ENCODE data around the gene TMEM232.

The TMEM232 gene

DNA sequence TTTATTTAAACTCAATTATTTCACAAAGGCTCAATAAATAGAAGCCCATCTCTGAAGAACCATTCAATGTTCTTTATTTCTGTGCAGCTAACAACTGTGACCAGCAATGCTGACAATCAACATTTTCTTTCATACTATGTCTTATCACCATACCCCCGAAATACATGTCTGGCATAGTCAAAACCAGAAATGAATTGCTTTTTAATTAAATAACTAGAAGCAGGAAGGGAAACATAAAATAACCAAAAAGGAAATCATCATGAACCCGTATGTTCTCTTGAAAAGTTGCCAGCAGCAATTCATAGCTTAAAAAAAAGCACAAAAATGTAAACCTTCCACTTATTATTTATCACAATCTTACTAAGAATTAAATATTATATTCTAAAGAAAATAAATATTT lies 212.4 kb downstream of the TMEM232 start:
- DNase-seq (ENCODE audit: low read depth) = no peak

GRCh38 chr5:110512266-110512665 lies 214.2 kb downstream of the TMEM232 start:
- DNase-seq (ENCODE audit: low read depth) = no peak

GRCh38 chr5:110510146-110510545 lies 216.3 kb downstream of the TMEM232 start:
- DNase-seq (ENCODE audit: low read depth) = no peak

DNA sequence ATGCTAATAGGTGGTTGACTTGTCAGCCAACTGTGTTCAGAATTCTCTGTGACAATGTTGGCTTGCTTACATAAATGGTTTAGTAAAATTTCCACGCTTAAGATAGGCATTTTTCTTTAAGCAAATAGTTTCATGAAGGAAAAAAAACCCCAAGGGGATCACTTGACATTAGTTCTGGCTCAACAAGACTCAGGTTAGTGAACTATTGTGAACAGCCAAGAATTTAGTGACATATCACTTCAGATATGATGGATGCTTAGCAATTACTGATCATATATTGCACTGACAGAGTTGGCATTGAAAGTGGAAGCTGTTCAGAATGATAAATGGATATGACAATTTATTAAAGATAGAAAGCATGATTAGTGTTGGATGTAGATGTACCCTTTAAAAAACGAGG lies 218.5 kb downstream of the TMEM232 start:
- no peak for DNase-seq (ENCODE audit: low read depth)

DNA sequence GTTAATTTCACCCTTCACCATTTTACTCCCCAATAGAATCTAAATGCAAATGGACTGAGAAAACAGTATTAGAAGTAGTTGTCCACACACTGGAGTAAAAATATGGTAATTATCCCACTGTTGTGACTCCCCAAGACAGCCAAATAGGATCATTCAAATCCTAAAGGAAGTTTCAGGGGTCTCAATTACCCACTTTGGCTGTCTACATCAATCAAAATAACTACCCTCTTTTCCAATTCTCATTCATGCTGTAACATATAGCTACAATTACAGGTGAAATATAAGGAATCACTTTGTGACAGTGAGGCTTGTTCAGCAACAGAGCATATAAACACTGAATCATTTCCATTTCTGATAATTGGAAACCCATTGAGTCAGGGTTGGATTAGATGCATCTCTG lies 220.1 kb downstream of the TMEM232 start:
- no peak for DNase-seq (ENCODE audit: low read depth)

- no peak for DNase-seq (ENCODE audit: low read depth)
Measured at GRCh38 chr5:110496276-110496675, 230.2 kb downstream of the TMEM232 start.

- DNase-seq (ENCODE audit: low read depth) = no peak
Measured at GRCh38 chr5:110492446-110492845, 234.0 kb downstream of the TMEM232 start.

- DNase-seq (ENCODE audit: low read depth) = peak; percentile 91
Measured at GRCh38 chr5:110478895-110479294, 247.6 kb downstream of the TMEM232 start.

- no peak for DNase-seq (ENCODE audit: low read depth)
Measured at GRCh38 chr5:110477911-110478310, 248.6 kb downstream of the TMEM232 start.

DNA sequence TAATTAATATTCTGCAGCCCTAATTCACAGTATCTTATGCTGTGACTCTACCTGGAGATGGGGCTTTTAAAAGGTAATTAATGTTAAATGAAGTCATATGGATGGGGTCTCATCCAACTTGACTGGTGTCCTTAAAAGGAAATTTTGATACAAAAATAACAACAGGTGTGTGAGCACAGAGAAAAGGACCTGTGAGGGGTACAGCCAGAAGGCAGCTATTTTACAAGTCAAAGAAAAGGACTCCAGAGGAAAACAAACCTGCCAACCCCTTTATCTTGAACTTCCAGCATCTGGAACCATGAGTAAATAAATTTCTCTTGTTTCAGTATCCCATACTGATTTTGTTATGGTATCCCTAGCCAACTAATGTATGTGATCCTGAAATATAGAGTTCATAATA lies 250.3 kb downstream of the TMEM232 start:
- DNase-seq (ENCODE audit: low read depth) = no peak

DNA sequence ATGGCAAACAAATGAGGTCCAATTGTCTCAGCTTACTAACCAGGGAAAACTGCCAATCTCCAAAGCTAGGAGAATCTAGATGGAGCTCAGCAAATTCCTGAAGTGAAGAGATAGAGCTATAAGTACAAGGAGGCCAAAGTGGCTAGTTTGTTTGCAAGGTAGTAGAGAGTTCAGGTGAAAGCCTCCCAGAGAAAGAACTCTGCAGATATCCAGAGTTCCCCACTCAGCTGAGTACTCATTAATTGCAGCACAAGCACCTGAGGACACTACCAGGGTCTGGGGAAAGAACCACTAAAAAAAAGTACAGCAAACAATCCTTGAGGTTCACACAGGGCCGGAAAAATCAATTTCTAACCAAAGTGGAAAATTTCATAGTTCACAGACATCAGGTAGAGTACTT lies 250.9 kb downstream of the TMEM232 start:
- no peak for DNase-seq (ENCODE audit: low read depth)

GRCh38 chr5:110469486-110469885 lies 257.0 kb downstream of the TMEM232 start:
- DNase-seq (ENCODE audit: low read depth) = no peak

GRCh38 chr5:110463106-110463505 lies 263.4 kb downstream of the TMEM232 start:
- peak; percentile 25 for DNase-seq (ENCODE audit: low read depth)

- no peak for DNase-seq (ENCODE audit: low read depth)
Measured at GRCh38 chr5:110460837-110461236, 265.6 kb downstream of the TMEM232 start.

DNA sequence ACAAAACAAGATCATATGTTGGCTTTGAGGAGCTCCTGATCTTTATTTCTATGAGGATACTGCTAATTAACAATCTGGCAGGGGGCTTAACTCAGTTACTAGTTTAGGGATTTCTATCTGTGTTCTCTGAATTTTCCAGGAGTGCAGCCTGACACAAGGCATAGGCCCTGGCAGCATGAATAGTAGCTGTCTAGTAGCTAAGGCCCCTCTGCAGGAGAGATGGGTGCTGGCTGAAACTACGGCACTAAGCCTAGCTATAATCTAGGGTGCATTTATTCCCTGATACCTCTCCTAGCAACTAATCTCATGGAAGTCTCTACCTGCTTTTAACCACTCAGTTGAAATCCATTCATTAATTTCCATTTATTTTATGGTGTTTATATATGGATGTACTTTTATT lies 268.2 kb downstream of the TMEM232 start:
- DNase-seq (ENCODE audit: low read depth) = no peak

DNA sequence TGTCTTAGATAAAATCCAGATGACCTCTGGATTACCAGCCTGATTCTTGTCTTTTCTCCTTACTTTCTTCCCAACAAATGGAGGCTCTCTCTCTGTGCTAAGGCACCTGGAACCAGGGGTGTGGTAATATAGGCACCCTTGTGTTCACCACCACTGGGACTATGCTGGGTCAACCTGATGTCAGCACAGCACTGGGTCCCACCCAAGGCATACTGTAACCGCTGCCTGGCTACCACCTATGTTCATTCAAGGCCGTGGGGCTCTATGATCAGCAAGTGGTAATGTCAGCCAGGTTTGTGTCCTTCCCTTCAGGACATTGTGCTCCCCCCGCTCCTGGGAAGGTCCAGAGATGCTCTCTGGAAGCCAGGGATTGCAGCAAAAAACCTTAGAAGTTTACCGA lies 283.6 kb downstream of the TMEM232 start:
- DNase-seq (ENCODE audit: low read depth) = no peak

DNA sequence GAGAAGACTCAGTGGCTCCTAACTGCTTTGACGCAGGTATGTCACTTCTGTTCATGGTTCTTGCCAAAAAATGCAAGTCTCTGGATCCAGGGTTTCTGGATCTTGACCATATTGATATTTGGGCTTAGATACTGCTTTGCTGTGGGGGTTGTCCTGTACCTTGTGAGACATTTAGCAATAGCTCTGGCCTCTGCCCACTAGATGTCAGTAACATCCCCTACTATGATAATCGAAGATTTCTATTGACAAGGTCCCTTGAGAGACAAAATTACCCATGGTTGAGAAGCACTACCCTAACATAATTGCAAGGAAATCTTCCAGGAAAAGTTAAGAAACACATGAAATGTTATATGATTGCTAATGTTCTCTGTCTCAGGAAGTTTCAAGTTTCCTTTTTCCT lies 285.4 kb downstream of the TMEM232 start:
- peak; percentile 8 for DNase-seq (ENCODE audit: low read depth)

- DNase-seq (ENCODE audit: low read depth) = no peak
Measured at GRCh38 chr5:110440058-110440457, 286.4 kb downstream of the TMEM232 start.

DNA sequence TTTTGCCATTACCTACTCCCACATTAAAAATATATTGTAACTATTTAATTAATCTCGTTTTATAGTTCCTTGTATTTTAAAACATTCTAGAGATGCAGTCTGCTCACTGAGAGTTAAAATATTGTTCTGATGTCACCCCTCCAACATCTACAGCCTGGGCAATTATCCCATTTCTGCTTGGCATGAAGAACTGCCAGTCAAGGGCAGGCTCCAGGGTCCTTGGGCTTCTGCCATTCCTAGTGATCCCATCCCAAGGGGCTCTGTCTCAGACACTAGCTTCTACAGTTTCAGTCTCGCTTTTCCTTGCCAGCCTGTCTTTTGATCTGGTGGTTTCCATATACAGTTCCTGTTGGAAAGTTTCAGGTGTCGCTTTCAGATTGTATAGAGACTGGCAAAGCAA lies 287.2 kb downstream of the TMEM232 start:
- no peak for DNase-seq (ENCODE audit: low read depth)

- DNase-seq (ENCODE audit: low read depth) = no peak
Measured at GRCh38 chr5:110435207-110435606, 291.3 kb downstream of the TMEM232 start.

- DNase-seq (ENCODE audit: low read depth) = no peak
Measured at GRCh38 chr5:110431603-110432002, 294.9 kb downstream of the TMEM232 start.

- DNase-seq (ENCODE audit: low read depth) = no peak
Measured at GRCh38 chr5:110414360-110414759, 312.1 kb downstream of the TMEM232 start.

DNA sequence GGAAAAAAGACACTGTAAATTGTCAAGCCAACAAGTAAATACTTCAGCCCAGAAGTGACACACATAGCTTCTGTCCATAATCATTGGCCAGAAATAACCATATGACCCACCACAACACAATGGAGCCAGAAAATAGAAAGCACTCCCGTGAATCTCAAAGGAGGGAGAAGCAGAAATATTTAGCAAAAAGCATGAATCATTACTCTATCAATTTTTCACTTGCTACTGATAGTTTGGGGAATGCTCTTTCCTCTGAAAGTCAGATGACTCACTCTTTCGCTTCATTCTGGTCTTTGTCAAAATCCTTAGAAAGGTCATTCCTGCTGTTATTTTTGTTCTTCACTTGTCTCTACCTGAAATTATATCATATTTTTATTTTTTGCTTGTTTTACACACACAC lies 312.6 kb downstream of the TMEM232 start:
- peak; percentile 5 for DNase-seq (ENCODE audit: low read depth)

DNA sequence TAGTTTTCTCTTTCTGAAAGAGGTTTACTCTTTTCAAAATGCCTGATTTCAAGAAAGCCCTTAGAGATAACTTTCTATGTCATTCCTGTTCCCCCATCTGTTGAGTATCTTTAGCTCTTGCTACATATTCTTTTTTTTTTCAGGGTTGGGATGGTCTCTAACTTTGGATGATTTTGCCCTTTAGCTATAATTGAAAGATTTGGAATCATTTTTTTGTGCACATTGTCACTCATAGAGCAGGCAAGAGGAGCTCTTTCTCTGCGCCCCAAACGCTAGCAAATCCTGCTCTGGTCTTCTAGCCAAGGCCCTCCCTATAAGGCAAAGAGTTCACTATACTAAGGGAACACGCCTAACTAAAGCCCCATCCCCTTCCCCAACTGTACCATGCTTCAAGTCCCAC lies 316.9 kb downstream of the TMEM232 start:
- no peak for DNase-seq (ENCODE audit: low read depth)

DNA sequence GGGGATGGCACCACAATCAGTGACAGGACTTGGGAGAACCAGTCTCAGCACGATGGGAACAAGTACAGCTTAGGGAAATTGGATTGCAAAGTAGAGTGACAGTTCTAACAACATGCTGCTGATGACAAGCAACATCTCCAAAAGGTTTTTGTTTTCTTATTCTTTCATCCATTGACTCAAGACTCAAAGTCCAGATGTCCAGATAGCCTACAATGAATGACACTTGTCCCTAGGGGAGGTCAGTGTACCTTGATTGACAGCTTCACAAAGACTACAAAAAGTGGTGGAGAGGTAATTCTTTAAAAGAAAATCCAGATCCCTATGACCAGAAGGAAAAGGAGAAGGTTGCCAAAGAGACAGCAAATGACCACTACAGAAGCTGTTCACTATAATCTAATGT lies 323.9 kb downstream of the TMEM232 start:
- no peak for DNase-seq (ENCODE audit: low read depth)
